Left colon (tissue), 2 donors: Measurements from ENCODE around the gene POLR1D. TPM values are rescaled to one million over a fixed set of nuclear protein-coding genes. Genes with fewer than 3 reads are reported as not detected.

Experiments used
- ATAC-seq: fragments of 200-7000 bp; cut with Tn5 transposase; one replicate; pipeline ENCODE4 v1.9.1; 2020; ENCODE audit warnings: mild to moderate bottlenecking, moderate library complexity
- DNase-seq, 2 donors: peaks; one replicate each; pipeline ENCODE4 v3.0.0-alpha.2; 2020
- intact Hi-C, 2 donors: fragments of 100-400 bp; cut with DNase I in 1 of 2; cut with micrococcal nuclease in 1 of 2; formaldehyde crosslinking; loops; one replicate each; pipeline versions ENCODE4 v1.11.2 to v1.14.0; 2022; cut with DNase I, micrococcal nuclease
- total RNA-seq, 2 donors: library from RNA; stranded (reverse); fragmentation: NEBNext Ultra II Directional; extraction: Animal tissue kit (Norgen Biotek cat#: 25700); gene quantifications; one replicate each; pipeline ENCODE4 v1.2.1, GENCODE V29; 2021
- donor health status: DM: no; HTN: no; CAD: no.
- donor health status: DM: yes; HTN: yes; CAD: no.

POLR1D gene
- total RNA-seq, 2 donors from 2014 or later, result 95.5 to 101 TPM

- intact Hi-C loops, result no loop called here
- ATAC-seq (no peak), DNase-seq (no peak)
Observed at GRCh38 chr13:27662738-27663470, 41.2 kb downstream of the POLR1D start.

- no peak for ATAC-seq
- intact Hi-C loops, result no loop called here
- DNase-seq, result no peak
Observed at GRCh38 chr13:27663947-27664346, 42.3 kb downstream of the POLR1D start.

DNA sequence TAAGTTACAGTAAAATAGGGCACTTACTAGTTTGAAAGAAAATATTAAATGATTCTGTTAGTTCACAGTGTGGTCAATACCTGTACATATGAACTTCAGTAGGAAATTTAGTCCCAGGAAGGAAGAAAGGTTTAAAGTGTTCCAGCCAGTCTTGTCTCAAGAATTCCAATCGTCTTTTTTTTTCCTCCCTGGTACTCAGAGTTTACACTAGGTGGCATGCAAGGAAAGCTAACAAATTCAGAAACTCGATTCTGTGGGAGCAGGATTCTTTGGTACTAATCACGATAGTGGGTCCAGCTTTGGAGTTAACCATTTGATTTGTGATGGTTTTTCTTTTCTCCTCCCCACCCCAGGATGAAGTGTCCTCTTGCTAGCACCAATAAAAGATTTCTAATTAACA lies 43.6 kb downstream of the POLR1D start:
- ATAC-seq (no peak), DNase-seq (no peak)
- intact Hi-C loops, result no loop called here

GRCh38 chr13:27665761-27666160 lies 44.1 kb downstream of the POLR1D start:
- intact Hi-C loops, result no loop called here

GRCh38 chr13:27666951-27667350 lies 45.3 kb downstream of the POLR1D start:
- intact Hi-C loops, result no loop called here
- ATAC-seq, result no peak
- no peak for DNase-seq

More at GRCh38 chr13:27665761-27666160, 44.1 kb downstream of the POLR1D start:
- DNase-seq, result no peak
- no peak for ATAC-seq

GRCh38 chr13:27667946-27668345 lies 46.3 kb downstream of the POLR1D start:
- intact Hi-C loops, result no loop called here
- no peak for ATAC-seq
- DNase-seq, result no peak

DNA sequence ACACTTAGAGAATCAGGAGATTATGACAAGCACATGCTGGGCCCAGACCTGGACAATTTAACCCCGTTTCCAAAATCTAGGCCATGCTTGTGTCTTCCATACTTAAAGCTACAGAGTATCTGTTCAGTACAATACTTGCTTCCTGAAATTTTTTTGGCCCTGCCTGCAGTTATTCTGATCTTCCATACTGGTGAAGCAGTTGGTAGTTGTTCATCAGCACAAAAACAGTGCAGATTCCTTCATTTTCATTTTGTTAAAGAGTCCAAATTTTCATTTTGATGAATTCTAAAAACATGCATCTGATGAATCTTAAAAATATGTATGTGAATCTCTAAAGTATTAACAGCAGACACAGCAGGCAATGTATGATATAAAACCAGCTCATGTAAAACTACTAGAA lies 49.2 kb downstream of the POLR1D start:
- no peak for DNase-seq
- intact Hi-C loops, result no loop called here
- ATAC-seq, result no peak

DNA sequence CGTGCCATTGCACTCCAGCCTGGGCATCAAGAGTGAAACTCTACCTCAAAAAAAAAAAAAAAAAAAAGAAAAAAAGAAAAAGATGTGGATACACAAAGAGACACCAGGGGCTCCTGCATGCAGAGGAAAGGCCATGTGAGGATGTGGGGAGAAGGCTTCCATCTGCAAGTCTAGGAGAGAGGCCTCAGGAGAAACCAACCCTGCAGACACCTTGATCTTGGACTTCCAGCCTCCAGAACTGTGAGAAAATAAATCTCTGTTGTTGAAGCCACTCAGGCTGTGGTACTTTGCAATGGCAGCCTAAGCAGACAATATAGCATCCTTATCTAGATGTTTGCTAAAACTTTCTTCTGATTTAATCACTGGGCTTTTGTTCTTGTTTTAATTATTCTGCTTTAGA lies 50.3 kb downstream of the POLR1D start:
- ATAC-seq (no peak), DNase-seq (no peak)
- intact Hi-C loops, result no loop called here

Other genes starting within 250 kb of the POLR1D start
- 10 to 100 TPM; 35.5 to 36.4 TPM for gene GTF3A, start 197.3 kb upstream of the POLR1D start, total RNA-seq
- gene MTIF3, start 171.3 kb upstream of the POLR1D start, total RNA-seq, result 10 to 100 TPM; 58.9 to 62.7 TPM
- gene LNX2, start 1.4 kb upstream of the POLR1D start, total RNA-seq, result 10 to 100 TPM; 26.1 to 36.4 TPM
- gene GSX1, start 170.6 kb downstream of the POLR1D start, total RNA-seq, result not detected